B cell (primary cell): ENCODE measurements around the gene MYH7.

Experiments used
- EZH2 ChIP-seq: IDR thresholded peaks from 2 replicates; pipeline ENCODE4 v1.6.1; 2012; ENCODE audit warnings: borderline replicate concordance, low read depth, mild to moderate bottlenecking, moderate library complexity, low read length; ENCODE audit not compliant: insufficient read depth, poor library complexity, severe bottlenecking
- TF ChIP-seq, protein P1 (sequence below): fragments of 200-600 bp; IDR thresholded peaks from one replicate; pipeline ENCODE4 v1.8.0; 2022; ENCODE audit warnings: antibody characterized with exemption, mild to moderate bottlenecking

DNA sequence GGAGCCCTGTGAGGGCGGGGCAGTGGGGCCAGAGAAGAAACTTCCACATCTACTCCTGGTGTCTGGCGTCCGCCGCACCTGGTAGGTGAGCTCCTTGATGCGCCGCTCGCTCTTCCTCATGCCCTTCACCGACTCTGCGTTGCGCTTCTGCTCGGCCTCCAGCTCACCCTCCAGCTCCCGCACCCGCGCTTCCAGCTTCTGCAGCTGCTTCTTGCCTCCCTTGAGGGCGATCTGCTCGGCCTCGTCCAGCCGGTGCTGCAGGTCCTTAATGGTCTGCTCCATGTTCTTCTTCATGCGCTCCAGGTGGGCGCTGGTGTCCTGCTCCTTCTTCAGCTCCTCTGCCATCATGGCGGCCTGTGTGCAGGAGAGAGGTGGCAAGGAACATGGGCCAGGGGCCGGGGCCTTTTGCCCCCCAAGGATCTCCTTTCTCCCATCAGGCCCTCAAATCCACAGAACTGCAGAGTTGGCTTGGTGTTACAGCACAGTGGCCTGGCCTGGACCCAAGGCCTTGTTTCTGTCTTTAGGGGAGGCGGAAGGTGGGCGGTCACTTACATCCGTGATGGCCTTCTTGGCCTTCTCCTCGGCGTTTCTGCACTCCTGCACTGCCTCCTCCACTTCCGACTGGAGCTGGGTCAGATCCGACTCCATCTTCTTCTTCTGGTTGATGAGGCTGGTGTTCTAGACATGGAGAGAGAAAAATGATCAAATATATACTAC lies 50.9 kb downstream of the MYH7 start:
- TF ChIP-seq, protein P1, sequence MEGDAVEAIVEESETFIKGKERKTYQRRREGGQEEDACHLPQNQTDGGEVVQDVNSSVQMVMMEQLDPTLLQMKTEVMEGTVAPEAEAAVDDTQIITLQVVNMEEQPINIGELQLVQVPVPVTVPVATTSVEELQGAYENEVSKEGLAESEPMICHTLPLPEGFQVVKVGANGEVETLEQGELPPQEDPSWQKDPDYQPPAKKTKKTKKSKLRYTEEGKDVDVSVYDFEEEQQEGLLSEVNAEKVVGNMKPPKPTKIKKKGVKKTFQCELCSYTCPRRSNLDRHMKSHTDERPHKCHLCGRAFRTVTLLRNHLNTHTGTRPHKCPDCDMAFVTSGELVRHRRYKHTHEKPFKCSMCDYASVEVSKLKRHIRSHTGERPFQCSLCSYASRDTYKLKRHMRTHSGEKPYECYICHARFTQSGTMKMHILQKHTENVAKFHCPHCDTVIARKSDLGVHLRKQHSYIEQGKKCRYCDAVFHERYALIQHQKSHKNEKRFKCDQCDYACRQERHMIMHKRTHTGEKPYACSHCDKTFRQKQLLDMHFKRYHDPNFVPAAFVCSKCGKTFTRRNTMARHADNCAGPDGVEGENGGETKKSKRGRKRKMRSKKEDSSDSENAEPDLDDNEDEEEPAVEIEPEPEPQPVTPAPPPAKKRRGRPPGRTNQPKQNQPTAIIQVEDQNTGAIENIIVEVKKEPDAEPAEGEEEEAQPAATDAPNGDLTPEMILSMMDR: no peak
- TF ChIP-seq EZH2: no peak
